PC-3 (cell line): Measurements from ENCODE around the gene NUTF2.

Source experiments
- CTCF ChIP-seq: fragments of 300-600 bp; sonication (generic); conservative IDR thresholded peaks from 2 replicates; pipeline ENCODE4 v1.5.1; 2017; ENCODE audit warnings: antibody characterized with exemption, low read depth, mild to moderate bottlenecking, low read length
- EZH2phosphoT487 ChIP-seq: fragments of 300-600 bp; sonication (generic); IDR thresholded peaks from 2 replicates; pipeline ENCODE4 v1.6.1; 2018; ENCODE audit warnings: mild to moderate bottlenecking, antibody characterized with exemption, low read length, borderline replicate concordance

- TF ChIP-seq CTCF (no peak), EZH2phosphoT487 (no peak)
These were observed 13.7 kb upstream of the NUTF2 start for GRCh38 chr16:67833030-67833414.
